Measurements from ENCODE around the gene PRR22. TPM values are rescaled to one million over a fixed set of nuclear protein-coding genes. Genes with fewer than 3 reads are reported as not detected.
A peak's percentile ranks its signal among the peaks of the same experiment; 100 is the strongest.

PRR22 gene
- total and polyA plus RNA-seq, 12 donors = 0.28 to 16.7 (median 1.3) TPM; not detected in 1

DNA sequence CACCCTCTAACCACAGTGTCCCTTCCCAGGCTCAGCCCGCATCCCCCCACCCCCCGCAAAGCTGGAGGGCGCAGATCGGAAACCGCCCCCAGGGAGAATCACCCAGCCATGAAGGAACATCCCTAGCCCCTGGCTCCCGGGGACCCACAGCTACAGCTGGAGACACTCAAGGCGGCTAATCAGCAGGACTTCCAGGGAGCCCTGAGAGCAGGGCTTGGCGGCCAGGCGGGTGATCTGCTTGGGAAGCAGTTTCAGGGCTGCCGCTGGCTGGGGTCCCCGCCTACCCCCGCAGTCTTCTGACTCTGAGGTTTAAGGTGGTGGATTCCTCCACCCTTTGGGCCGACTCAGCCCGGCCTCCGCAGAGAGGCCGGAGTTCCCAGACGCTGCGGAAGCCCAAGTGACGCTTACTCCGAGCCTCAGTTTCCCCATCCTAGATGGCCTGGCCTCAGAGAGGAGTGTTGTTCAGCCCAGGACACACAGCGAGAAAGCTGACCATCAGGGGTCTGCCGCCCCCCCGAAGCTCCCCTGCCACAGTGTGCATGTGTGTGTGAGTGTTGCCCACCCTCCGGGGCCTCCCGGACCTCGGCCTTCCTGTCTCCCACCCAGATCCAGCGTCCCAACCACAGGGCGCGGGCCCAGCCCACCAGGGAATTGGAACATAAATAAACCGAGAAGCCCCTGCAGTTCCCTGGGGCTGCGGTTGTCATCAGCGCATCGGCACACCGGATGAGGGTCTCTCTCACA, 45.2 kb upstream of the PRR22 start:
- Histone ChIP-seq H3K9me3 (replicated peaks in 1 of 3) (no peaks in the 10 kb centered on the region), H3K36me3 (replicated peaks in 1 of 2) (no peaks in the 10 kb centered on the region), H3K4me1 (replicated peaks in 1 of 2) (peaks cover 14 to 18% of the 10 kb centered on the region in 2 donors), H3K27me3 (no peaks in the 10 kb centered on the region), H3K27ac (no peak overlapping the region), H3K4me3 (no peak overlapping the region)
- TF ChIP-seq CTCF (IDR thresholded peaks at IDR 0.05) (no peak), POLR2A (IDR thresholded peaks at IDR 0.05) (no peak)
- intact Hi-C loops (cut with DNase I) = no loop called here
- no peak for DNase-seq
- WGBS, 4 donors = 57 to 82% (median 64%) methylated on average over 14 to 34 of the region's 34 CpGs

DNA sequence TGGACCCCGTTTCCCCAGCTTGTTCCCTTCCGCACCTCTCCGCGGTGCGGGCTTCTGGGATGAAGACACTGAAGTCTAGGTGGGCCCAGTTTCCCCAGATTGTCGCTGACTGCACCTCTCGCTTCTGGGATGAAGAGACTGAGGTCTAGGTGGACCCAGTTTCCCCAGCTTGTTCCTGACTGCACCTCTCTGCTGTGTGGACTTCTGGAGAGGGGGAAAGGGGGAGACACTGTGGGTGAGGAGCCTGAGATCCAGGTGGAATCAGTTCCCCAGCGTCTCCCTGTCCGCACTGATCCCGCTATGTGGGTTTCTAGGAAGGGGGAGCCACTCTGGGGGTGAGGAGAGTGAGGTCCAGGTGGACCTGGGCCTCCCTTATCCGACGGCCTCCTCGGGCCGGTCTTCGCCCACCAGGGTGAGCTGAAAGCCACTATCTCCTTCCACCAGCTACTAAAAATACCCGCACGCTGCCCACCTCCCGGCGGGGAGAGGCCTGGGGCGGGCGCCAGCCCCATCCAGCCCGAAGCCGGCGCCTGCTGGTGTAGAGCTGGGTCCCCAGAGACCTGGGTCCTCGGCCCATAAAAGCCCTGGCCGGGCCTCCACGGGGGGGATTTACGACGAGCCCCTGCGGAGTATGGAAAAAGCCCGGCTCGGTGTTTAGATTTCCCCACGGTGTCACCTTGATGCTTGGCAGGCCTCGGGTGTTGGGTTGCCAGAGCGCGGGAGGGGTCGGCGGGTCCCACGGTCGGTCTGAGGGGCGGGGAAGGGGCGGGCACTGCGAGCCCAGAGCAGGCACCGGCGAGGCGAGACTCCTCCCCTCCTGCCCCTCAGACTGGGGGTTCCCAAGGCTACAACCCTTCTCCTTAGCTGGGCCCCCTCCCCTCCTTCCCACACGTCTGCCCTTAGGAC, 44.4 kb upstream of the PRR22 start:
- peaks cover 14 to 18% of the 10 kb centered on the region in 2 donors for H3K4me1 ChIP-seq (replicated peaks in 1 of 2)
- 1 to 4% (median 4%) methylated on average over 17 to 47 of the region's 47 CpGs for WGBS, 4 donors
- H3K36me3 ChIP-seq (replicated peaks in 1 of 2) = no peaks in the 10 kb centered on the region
- TF ChIP-seq CTCF (IDR thresholded peaks at IDR 0.05) (no peak), POLR2A (IDR thresholded peaks at IDR 0.05) (no peak)
- no peaks in the 10 kb centered on the region for H3K9me3 ChIP-seq (replicated peaks in 1 of 3)
- peak in 5 of 7 donors; percentile 42 to 54 (median 45) for DNase-seq
- H3K27ac ChIP-seq = peak overlapping the region; percentile 35 to 90 (median 56)
- H3K27me3 ChIP-seq = no peaks in the 10 kb centered on the region
- peak overlapping the region in 3 of 4 donors; percentile 5 to 56 (median 18) for H3K4me3 ChIP-seq
- intact Hi-C loops (cut with DNase I) = no loop called here

- DNase-seq = peak; percentile 93 to 96 (median 96)
- intact Hi-C loops (cut with DNase I) = no loop called here
- TF ChIP-seq CTCF (IDR thresholded peaks at IDR 0.05) (peak in 1 of 6 experiments; percentile 8), POLR2A (IDR thresholded peaks at IDR 0.05) (peak; percentile 90 to 94)
- no peaks in the 10 kb centered on the region for H3K9me3 ChIP-seq (replicated peaks in 1 of 3)
- H3K27ac ChIP-seq = peak overlapping the region; percentile 35 to 90 (median 56)
- H3K4me1 ChIP-seq (replicated peaks in 1 of 2) = peaks cover 14 to 18% of the 10 kb centered on the region in 2 donors
- peak overlapping the region in 3 of 4 donors; percentile 5 to 56 (median 18) for H3K4me3 ChIP-seq
- no peaks in the 10 kb centered on the region for H3K36me3 ChIP-seq (replicated peaks in 1 of 2)
- no peaks in the 10 kb centered on the region for H3K27me3 ChIP-seq
- 0 to 1% (median 1%) methylated on average over 14 to 91 of the region's 91 CpGs for WGBS, 4 donors
These were observed 43.5 kb upstream of the PRR22 start for GRCh38 chr19:5827891-5828660.
